Measurements from ENCODE around the gene PAPPA. TPM values are rescaled to one million over a fixed set of nuclear protein-coding genes. Genes with fewer than 3 reads are reported as not detected.

Gene PAPPA
- polyA plus RNA-seq, 1 of the 3 experiments (the other 2 are of a cell fraction), result 44.5 TPM

GRCh38 chr9:116112236-116112635 lies 41.4 kb upstream of the PAPPA start:
- Histone ChIP-seq H3K79me2 (ENCODE audit: insufficient read depth) (no peaks in the 10 kb centered on the region), H3K4me3 (ENCODE audit: low read depth in 2 of 2, low read length in 1 of 2) (no peak overlapping the region), H3K27me3 (ENCODE audit: insufficient read depth) (no peaks in the 10 kb centered on the region), H4K20me1 (ENCODE audit: insufficient read depth) (no peaks in the 10 kb centered on the region), H2AFZ (ENCODE audit: low read depth) (no peak overlapping the region), H3K27ac (ENCODE audit: low read depth in 2 of 2, low read length in 1 of 2) (no peak overlapping the region), H3K9me3 (no peaks in the 10 kb centered on the region), H3K4me2 (no peak overlapping the region), H3F3A (replicated peaks; ENCODE audit: insufficient read depth) (no peaks in the 10 kb centered on the region), H3K9ac (no peak overlapping the region), H3K9me2 (no peaks in the 10 kb centered on the region), H3K36me3 (replicated peaks in 1 of 2; ENCODE audit: control insufficient read depth in 1 of 2, insufficient read depth in 2 of 2, low read length in 1 of 2) (no peaks in the 10 kb centered on the region), H3K4me1 (ENCODE audit: control insufficient read depth in 1 of 2, insufficient read depth in 2 of 2, low read depth in 1 of 2, low read length in 1 of 2) (no peaks in the 10 kb centered on the region)
- DNase-seq, result no peak
- ChIA-PET CTCF (no interaction called here), POLR2A (no interaction called here)
- WGBS (ENCODE audit: low lambda C conversion rate), result 100% methylated on average over 1 of the region's 1 CpG
- TF ChIP-seq SMC3 (IDR thresholded peaks at IDR 0.05; ENCODE audit: low read depth, low read length), result peak; percentile 21; the same call in 1 of the 2 replicates
- no peak for TF ChIP-seq NRF1 (IDR thresholded peaks at IDR 0.05; ENCODE audit: low read depth, low read length)
- peak; percentile 49 for TF ChIP-seq CTCF (IDR thresholded peaks at IDR 0.05)
- peak; percentile 34; the same call in 1 of the 2 replicates for TF ChIP-seq RAD21 (IDR thresholded peaks at IDR 0.05; ENCODE audit: low read length)

- CTCF ChIA-PET, result interaction anchor here (0.9 kb wide), 1 partner anchor 9 kb away, joined by 4 read pairs; no protein-coding TSS in a partner anchor
- WGBS (ENCODE audit: low lambda C conversion rate), result 77% methylated on average over 6 of the region's 6 CpGs
- H3K4me2 ChIP-seq, result no peak overlapping the region
- no peaks in the 10 kb centered on the region for H3K9me2 ChIP-seq
- H3K4me1 ChIP-seq (ENCODE audit: control insufficient read depth in 1 of 2, insufficient read depth in 2 of 2, low read depth in 1 of 2, low read length in 1 of 2), result no peaks in the 10 kb centered on the region
- H3K9ac ChIP-seq, result no peak overlapping the region
- H3K27me3 ChIP-seq (ENCODE audit: insufficient read depth), result no peaks in the 10 kb centered on the region
- DNase-seq, result no peak
- POLR2A ChIA-PET, result no interaction called here
- no peaks in the 10 kb centered on the region for H4K20me1 ChIP-seq (ENCODE audit: insufficient read depth)
- H3K9me3 ChIP-seq, result no peaks in the 10 kb centered on the region
- no peak for TF ChIP-seq FOXM1 (IDR thresholded peaks at IDR 0.05; ENCODE audit: low read depth)
- no peak for TF ChIP-seq MEF2A (IDR thresholded peaks at IDR 0.05; ENCODE audit: borderline replicate concordance, low read depth)
- TF ChIP-seq ZBTB33 (IDR thresholded peaks at IDR 0.05; ENCODE audit: borderline replicate concordance, low read depth), result no peak
- no peak for TF ChIP-seq TEAD4 (IDR thresholded peaks at IDR 0.05; ENCODE audit: borderline replicate concordance, insufficient read depth)
- TF ChIP-seq USF1 (IDR thresholded peaks at IDR 0.05; ENCODE audit: borderline replicate concordance, low read depth), result no peak
- TF ChIP-seq TAF1 (IDR thresholded peaks at IDR 0.05; ENCODE audit: borderline replicate concordance, low read depth, low read length), result no peak
- TF ChIP-seq EP300 (IDR thresholded peaks at IDR 0.05; ENCODE audit: borderline replicate concordance in 1 of 2, low read depth in 1 of 2, low read length in 1 of 2), result no peak
- TF ChIP-seq TCF12 (IDR thresholded peaks at IDR 0.05), result no peak
- TF ChIP-seq FOSL2 (IDR thresholded peaks at IDR 0.05; ENCODE audit: borderline replicate concordance, low read depth), result no peak
- no peak for TF ChIP-seq JUND (IDR thresholded peaks at IDR 0.05)
- TF ChIP-seq CTCF (IDR thresholded peaks at IDR 0.05), result no peak
- no peak for TF ChIP-seq YY1 (IDR thresholded peaks at IDR 0.05; ENCODE audit: low read depth)
- no peak for TF ChIP-seq EZH2phosphoT487 (IDR thresholded peaks at IDR 0.05; ENCODE audit: borderline replicate concordance, low read depth)
- no peak for TF ChIP-seq POLR2AphosphoS5 (IDR thresholded peaks at IDR 0.05; ENCODE audit: low read depth, low read length)
- no peak for TF ChIP-seq NRF1 (IDR thresholded peaks at IDR 0.05; ENCODE audit: low read depth, low read length)
- no peak for TF ChIP-seq GABPA (IDR thresholded peaks at IDR 0.05; ENCODE audit: low read depth)
- no peak for TF ChIP-seq RAD21 (IDR thresholded peaks at IDR 0.05; ENCODE audit: low read length)
- no peak for TF ChIP-seq MXI1 (IDR thresholded peaks at IDR 0.05; ENCODE audit: low read depth, low read length)
- TF ChIP-seq PBX3 (IDR thresholded peaks at IDR 0.05), result no peak
- H3K79me2 ChIP-seq (ENCODE audit: insufficient read depth), result no peaks in the 10 kb centered on the region
- no peak overlapping the region for H3K4me3 ChIP-seq (ENCODE audit: low read depth in 2 of 2, low read length in 1 of 2)
- no peak overlapping the region for H2AFZ ChIP-seq (ENCODE audit: low read depth)
- no peaks in the 10 kb centered on the region for H3F3A ChIP-seq (replicated peaks; ENCODE audit: insufficient read depth)
- H3K27ac ChIP-seq (ENCODE audit: low read depth in 2 of 2, low read length in 1 of 2), result no peak overlapping the region
- no peaks in the 10 kb centered on the region for H3K36me3 ChIP-seq (replicated peaks in 1 of 2; ENCODE audit: control insufficient read depth in 1 of 2, insufficient read depth in 2 of 2, low read length in 1 of 2)
These were observed 37.7 kb upstream of the PAPPA start for GRCh38 chr9:116115761-116116353.
